SU-DHL-6 (cell line): Measurements from ENCODE around the gene ZNF319.

ENCODE experiments used
- EZH2phosphoT487 ChIP-seq: fragments of 200-600 bp; sonication (generic), shearing (Covaris generic); conservative IDR thresholded peaks from 2 replicates; pipeline ENCODE4 v1.6.1; 2018; ENCODE audit warnings: mild to moderate bottlenecking, antibody characterized with exemption, low read length, moderate library complexity, mixed read lengths
- TF ChIP-seq, protein P1 (sequence below): fragments of 200-600 bp; sonication (generic); IDR thresholded peaks from one replicate; pipeline ENCODE4 v1.5.1; 2017; ENCODE audit warnings: antibody characterized with exemption, mild to moderate bottlenecking, low read length, moderate library complexity; ENCODE audit not compliant: insufficient read depth, poor library complexity, severe bottlenecking

DNA sequence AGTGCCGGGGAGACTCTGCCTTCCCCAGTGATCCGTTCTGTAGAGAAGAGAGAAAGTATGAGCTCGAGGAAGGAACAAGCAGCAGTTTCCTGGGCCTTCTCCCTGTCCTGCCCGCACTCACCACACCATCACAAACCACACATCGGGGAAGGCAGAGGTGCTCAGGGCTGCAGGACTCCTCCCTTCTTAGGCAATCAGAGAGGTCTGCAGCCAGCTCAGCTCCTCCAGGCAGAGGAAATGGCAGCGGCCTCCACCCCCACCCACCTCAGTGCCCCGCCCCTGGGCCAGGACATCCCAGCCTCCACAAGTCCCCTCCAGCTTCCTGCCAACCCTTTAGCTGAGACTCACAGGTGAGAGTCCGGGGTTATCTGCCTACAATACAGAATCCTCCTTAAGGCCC, 2.0 kb downstream of the ZNF319 start:
- TF ChIP-seq, protein P1, sequence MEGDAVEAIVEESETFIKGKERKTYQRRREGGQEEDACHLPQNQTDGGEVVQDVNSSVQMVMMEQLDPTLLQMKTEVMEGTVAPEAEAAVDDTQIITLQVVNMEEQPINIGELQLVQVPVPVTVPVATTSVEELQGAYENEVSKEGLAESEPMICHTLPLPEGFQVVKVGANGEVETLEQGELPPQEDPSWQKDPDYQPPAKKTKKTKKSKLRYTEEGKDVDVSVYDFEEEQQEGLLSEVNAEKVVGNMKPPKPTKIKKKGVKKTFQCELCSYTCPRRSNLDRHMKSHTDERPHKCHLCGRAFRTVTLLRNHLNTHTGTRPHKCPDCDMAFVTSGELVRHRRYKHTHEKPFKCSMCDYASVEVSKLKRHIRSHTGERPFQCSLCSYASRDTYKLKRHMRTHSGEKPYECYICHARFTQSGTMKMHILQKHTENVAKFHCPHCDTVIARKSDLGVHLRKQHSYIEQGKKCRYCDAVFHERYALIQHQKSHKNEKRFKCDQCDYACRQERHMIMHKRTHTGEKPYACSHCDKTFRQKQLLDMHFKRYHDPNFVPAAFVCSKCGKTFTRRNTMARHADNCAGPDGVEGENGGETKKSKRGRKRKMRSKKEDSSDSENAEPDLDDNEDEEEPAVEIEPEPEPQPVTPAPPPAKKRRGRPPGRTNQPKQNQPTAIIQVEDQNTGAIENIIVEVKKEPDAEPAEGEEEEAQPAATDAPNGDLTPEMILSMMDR = no peak
- no peak for TF ChIP-seq EZH2phosphoT487
